DOHH2 (cell line): ENCODE results near the gene APOA4.

Source experiments
- EZH2phosphoT487 ChIP-seq: fragments of 200-600 bp; sonication (generic); IDR thresholded peaks from 2 replicates; pipeline ENCODE4 v1.6.1; 2017; ENCODE audit warnings: borderline replicate concordance, mild to moderate bottlenecking, antibody characterized with exemption, low read length, moderate library complexity, mixed read lengths
- TF ChIP-seq, protein P1 (sequence below): fragments of 200-600 bp; sonication (generic); IDR thresholded peaks from one replicate; pipeline ENCODE4 v1.5.1; 2014; ENCODE audit warnings: antibody characterized with exemption, mild to moderate bottlenecking, low read depth, low read length; ENCODE audit not compliant: poor library complexity, severe bottlenecking

DNA sequence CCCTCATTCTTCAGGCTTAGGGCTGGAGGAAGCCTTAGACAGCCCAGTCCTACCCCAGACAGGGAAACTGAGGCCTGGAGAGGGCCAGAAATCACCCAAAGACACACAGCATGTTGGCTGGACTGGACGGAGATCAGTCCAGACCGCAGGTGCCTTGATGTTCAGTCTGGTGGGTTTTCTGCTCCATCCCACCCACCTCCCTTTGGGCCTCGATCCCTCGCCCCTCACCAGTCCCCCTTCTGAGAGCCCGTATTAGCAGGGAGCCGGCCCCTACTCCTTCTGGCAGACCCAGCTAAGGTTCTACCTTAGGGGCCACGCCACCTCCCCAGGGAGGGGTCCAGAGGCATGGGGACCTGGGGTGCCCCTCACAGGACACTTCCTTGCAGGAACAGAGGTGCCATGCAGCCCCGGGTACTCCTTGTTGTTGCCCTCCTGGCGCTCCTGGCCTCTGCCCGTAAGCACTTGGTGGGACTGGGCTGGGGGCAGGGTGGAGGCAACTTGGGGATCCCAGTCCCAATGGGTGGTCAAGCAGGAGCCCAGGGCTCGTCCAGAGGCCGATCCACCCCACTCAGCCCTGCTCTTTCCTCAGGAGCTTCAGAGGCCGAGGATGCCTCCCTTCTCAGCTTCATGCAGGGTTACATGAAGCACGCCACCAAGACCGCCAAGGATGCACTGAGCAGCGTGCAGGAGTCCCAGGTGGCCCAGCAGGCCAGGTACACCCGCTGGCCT lies 7.2 kb upstream of the APOA4 start:
- TF ChIP-seq, protein P1, sequence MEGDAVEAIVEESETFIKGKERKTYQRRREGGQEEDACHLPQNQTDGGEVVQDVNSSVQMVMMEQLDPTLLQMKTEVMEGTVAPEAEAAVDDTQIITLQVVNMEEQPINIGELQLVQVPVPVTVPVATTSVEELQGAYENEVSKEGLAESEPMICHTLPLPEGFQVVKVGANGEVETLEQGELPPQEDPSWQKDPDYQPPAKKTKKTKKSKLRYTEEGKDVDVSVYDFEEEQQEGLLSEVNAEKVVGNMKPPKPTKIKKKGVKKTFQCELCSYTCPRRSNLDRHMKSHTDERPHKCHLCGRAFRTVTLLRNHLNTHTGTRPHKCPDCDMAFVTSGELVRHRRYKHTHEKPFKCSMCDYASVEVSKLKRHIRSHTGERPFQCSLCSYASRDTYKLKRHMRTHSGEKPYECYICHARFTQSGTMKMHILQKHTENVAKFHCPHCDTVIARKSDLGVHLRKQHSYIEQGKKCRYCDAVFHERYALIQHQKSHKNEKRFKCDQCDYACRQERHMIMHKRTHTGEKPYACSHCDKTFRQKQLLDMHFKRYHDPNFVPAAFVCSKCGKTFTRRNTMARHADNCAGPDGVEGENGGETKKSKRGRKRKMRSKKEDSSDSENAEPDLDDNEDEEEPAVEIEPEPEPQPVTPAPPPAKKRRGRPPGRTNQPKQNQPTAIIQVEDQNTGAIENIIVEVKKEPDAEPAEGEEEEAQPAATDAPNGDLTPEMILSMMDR: no peak
- TF ChIP-seq EZH2phosphoT487: no peak
